ENCODE measurements around the gene PSMG2.

GRCh38 chr18:12747530-12748315, 44.9 kb downstream of the PSMG2 start:
- TF ChIP-seq, protein P1, sequence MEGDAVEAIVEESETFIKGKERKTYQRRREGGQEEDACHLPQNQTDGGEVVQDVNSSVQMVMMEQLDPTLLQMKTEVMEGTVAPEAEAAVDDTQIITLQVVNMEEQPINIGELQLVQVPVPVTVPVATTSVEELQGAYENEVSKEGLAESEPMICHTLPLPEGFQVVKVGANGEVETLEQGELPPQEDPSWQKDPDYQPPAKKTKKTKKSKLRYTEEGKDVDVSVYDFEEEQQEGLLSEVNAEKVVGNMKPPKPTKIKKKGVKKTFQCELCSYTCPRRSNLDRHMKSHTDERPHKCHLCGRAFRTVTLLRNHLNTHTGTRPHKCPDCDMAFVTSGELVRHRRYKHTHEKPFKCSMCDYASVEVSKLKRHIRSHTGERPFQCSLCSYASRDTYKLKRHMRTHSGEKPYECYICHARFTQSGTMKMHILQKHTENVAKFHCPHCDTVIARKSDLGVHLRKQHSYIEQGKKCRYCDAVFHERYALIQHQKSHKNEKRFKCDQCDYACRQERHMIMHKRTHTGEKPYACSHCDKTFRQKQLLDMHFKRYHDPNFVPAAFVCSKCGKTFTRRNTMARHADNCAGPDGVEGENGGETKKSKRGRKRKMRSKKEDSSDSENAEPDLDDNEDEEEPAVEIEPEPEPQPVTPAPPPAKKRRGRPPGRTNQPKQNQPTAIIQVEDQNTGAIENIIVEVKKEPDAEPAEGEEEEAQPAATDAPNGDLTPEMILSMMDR (IDR thresholded peaks at IDR 0.05) = no peak
- no peak for TF ChIP-seq POLR2A (IDR thresholded peaks at IDR 0.05)

Measured in uterus (tissue), 2 donors.